ENCODE data around the gene LGALS9.

LGALS9 gene

DNA sequence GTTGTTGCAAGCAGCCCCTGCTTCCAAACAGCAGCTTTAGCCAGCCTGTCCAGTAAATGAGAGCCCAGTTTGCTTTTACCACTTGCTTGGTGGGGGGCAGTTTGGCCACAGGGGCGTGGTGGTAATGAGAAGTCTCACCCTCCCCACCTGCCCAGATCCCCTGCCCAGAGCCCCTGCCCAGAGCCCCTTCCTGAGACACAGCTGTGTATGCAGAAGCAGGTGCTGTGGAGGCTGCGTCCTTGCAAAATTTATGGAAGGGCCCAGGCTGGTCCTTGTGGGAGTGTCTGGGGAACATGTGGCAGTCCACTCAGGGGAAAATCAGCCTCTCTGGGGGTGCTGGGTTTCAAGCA, 27.6 kb upstream of the LGALS9 start:
- DNase-seq (ENCODE audit: low read depth in 2 of 2), result no peak

DNA sequence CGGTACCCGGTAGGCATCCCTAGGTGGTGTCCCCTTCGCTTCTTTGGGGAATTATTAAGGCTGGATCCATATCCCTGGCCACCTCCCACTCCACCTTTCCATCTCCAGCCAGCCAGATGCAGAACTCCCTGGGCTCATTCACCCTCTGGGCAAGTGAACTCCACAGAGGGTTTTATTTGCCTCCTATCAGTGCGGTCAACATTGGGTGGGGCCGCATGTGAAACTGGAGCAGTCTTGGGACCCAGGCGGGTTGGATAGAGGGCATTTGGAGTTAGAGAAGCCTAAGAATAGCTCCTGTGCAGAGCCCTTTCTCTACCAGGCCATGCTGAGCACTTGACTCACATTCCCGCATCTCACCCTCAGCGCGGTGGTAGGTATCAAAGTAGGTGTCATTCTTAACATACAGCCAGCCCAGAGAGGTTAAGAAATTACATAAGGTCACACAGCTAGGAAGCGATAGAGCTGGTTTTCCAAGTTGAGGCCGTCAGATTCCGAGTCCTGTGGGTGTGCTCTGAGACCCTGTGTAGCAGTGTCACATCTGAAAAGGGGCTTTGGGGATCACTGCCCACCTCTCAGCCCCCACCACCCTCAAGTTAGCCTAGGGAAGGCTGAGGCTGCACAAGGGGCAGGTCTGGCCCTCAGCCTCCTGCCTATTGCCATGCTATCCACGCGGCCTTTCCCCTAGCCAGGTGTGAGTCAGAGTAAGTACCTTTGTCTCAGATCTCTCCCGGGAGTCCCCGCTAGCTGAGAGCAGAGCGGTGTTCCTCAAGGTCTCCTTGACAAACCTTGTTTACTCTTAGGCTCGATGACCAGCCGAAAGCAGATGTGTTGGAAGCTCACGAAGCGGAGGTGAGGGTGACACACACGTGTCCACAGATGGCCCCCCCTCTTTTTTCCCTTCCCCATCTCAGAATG, 26.9 kb upstream of the LGALS9 start:
- no peak for DNase-seq (ENCODE audit: low read depth in 2 of 2)

DNA sequence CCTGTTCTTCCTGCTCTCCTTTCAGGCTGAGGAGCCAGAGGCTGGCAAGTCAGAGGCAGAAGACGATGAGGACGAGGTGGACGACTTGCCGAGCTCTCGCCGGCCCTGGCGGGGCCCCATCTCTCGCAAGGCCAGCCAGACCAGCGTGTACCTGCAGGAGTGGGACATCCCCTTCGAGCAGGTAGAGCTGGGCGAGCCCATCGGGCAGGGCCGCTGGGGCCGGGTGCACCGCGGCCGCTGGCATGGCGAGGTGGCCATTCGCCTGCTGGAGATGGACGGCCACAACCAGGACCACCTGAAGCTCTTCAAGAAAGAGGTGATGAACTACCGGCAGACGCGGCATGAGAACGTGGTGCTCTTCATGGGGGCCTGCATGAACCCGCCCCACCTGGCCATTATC, 25.6 kb upstream of the LGALS9 start:
- DNase-seq (ENCODE audit: low read depth in 2 of 2), result no peak

DNA sequence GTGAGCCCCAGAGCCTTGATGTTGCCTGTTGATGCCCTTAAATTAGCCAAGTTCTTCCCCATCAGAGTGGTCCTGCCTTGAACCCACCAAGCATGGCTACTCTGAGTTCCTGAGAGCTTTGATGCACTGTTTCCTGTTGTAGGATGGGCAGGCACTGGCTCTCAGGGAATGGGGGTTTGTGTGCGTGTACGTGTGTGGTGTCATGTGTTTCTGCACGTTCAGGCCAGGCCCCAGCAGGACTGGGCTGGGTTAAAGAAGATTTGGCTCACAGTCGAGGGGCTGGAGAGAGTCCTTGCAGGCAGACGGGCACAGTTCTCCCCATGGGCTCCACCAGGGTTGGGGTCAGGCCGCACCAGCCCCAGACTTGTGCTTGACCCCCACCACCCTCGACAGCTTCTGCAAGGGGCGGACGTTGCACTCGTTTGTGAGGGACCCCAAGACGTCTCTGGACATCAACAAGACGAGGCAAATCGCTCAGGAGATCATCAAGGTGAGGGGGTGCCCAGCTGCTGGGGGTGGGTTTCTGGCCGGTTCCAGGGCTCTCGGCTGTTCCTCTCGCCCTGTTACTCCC, 23.4 kb upstream of the LGALS9 start:
- no peak for DNase-seq (ENCODE audit: low read depth in 2 of 2)

DNA sequence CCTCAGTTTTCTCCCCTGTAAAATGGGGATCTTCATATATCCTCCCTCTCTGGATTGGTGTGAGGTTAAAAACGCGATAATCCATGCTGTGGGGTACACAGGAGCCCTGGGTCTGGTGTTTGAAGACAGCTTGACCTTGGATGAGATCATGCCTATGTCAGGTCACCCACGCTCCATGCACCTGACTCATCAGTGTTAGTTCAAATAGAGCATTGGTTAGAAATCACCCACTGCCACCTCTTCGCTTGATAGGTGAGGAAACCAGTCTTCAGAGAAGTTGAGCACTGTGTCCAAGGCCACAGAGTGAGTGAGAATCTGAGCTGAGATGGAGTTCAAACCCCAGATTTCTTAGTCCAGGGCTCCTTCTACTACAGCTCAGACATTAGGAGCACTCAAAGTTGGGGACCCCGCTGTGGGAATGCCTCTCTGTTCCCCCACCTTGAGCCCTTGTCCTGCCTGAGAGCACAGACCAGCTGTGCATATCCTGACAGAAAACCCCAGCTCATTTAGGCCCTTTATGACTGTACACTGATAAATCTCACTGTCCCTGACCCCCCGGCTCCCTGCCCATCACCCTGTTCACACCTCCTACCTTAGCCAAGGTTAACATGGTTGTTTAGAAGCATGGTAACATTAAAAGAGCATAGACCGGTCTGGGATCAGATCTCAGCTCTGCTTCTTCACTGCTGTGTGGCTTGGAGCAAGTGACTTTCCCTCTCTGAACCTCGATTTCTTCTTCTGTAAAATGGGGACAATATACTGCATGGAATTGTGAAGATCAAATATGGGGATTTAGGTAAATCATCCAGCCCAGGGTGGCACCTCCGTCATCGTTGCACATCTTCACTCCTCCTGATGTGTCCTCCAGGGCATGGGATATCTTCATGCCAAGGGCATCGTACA, 22.4 kb upstream of the LGALS9 start:
- DNase-seq (ENCODE audit: low read depth in 2 of 2), result peak in 1 of 2 donors; percentile 23

DNA sequence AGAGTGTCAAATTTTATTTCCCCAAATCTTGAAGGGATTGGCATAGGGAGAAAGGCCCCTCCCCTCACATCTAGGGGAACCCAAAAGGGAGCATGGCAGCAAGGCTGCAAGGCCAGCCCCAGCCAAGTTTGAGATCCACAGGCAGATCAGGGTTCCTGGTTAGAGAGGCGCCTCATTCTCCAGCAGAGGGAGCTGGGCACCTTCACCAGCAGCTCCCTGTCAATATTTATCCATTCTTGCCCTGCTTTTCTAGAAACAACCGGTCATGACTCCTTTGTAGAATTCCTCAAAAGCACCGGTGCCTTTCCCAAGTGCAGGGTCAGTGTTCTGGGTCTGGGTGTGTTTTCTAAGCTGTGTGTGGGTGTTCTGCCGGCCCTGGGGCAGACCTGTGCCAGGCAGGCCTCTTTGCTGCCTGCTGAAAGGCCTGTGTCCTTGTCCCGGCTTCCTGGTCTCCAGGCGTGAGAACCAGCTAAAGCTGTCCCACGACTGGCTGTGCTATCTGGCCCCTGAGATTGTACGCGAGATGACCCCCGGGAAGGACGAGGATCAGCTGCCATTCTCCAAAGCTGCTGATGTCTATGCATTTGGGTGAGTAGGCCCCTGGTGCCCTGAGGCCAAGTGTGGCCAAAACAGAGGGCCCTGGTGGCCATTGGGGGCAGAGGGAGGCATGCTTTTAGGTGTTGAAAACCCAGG, 21.2 kb upstream of the LGALS9 start:
- no peak for DNase-seq (ENCODE audit: low read depth in 2 of 2)

DNA sequence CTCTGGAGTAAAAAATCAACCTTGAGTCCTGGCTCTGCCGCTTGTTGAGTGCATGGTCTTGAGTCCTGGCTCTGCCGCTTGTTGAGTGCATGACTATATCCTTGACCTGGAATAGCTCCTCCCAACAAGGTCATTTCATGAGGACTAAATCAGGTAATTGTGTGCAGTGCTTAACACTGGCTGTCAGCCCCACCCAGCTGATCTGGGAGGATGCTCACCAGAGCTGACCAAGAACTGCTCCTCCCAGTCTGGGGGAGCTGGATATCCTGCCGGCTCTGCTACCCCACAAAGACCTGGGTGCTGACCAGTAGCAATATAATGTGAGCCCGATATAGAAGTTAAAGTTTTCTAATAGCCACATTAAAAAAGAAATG, 20.7 kb upstream of the LGALS9 start:
- DNase-seq (ENCODE audit: low read depth in 2 of 2), result no peak

DNA sequence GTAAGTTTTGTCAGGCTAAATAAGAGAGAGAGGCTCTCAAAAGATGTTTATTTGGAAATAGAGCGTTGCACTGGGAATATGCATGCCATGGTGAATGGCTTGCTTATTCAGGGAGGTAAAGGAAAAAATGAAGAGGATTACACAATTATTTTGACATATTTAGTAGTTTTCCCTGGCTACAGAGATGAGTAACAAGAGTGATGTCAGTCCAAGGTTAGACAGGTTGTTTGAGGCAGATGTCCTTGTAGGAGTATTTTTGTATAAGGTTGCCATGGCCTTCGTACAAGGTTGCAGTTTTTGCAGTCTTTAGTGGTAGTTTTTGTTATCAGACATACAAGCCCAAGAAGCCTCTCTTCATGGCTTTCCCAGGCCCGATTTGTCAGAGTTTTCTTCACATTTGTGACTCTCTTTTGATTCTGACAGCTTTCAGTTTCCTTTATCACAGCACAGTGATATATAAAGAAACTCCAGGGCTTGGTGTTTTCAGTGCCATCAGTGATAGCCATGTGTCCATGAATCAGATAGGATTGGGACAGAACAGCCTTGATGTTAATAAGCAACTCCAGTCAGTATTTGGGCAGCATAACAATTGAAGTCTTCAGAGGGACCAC, 18.7 kb upstream of the LGALS9 start:
- DNase-seq (ENCODE audit: low read depth in 2 of 2), result no peak

DNA sequence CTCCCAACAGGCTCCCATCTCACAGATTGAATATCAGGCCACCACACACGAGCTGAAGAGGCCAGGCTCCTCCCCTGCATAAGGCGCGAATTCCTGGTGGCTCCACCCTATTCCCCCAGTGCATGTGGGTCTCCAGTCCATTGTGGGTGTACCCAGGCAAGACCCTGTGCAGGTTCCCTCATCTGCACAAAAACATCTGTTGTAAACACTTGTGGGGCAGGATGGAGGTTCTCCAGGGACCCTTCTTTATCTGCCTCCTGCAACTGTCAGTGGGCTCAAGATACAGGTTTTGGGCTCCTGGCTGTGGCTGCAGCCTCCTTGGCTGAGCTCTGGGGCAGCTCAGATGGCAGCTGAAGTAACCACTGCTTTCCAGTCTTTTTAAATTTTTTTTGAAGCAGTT, 17.6 kb upstream of the LGALS9 start:
- no peak for DNase-seq (ENCODE audit: low read depth in 2 of 2)

DNA sequence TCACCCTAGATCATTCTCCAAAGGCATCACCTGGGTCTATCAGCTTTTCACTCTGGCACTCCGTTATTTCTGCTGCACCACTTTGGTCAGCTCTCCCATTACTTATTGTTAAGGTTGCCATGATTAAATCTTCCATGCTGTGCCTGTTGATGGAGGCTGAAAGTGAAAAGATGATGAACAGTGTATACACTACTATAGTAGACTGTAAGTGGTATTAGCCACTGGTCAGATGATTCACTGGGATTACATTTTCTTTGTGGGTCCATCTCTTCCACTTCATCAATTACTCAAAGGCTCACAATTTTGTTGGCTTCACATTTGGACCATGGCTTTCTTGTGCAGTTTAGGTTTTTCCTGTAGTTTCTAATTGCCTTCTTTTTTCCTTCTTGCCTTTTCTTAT, 15.9 kb upstream of the LGALS9 start:
- DNase-seq (ENCODE audit: low read depth in 2 of 2), result no peak

DNA sequence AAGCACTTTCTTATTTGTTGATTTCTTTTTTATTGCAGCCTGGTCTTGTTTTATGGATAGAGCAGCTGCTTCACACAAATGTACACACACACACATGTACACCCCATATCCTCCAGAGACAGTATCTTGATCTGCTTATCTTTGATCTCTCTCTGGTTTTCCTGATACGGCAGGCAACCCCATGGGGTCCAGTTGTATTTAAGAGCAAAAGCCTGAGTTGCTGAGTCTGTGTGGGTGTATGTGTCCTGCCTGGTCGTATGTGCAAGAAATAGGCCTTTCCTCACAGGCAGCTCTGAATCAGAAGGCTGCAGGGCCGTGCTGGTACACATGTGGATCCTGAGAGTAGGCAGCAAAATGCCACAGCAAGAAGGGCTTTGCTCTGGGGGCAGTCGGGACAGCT, 14.6 kb upstream of the LGALS9 start:
- no peak for DNase-seq (ENCODE audit: low read depth in 2 of 2)

DNA sequence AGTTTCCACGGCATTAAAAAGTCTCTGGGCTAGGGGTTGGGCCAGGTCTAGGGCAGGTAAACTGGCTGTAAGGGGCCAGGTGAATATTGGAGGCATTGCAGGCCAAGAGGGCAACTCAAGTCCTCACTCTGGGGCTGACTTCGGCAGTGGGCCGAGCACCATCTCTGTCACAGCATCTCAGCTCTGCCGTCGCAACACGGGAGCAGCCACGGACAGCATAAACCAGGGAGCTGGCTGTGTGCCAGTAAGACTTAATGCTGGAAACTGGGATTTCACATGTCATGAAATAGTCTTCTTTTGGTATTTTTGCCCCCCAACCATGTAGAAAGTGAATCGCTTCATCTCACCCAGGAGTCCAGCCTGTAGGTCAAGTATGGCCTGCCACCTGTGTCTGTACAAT, 12.6 kb upstream of the LGALS9 start:
- DNase-seq (ENCODE audit: low read depth in 2 of 2), result no peak

DNA sequence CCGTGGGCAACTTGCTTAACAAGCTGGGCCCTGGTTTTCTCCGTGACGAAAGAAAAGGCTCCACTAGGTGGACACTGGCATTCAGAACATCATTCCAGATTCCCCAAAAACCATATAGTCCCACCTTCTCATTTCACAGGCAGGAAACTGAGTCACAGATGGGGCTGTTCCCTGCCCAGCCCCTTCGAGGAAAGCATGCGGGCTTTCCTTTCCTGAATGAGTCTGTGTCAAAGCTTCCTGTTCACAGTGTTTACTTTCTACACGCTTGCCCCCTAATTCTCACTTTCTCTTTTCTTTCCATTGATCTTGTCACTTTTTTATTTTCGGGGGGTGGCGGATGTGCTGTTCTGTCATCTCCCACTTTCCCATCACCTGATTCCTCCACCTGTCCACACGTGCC, 10.3 kb upstream of the LGALS9 start:
- no peak for DNase-seq (ENCODE audit: low read depth in 2 of 2)

DNA sequence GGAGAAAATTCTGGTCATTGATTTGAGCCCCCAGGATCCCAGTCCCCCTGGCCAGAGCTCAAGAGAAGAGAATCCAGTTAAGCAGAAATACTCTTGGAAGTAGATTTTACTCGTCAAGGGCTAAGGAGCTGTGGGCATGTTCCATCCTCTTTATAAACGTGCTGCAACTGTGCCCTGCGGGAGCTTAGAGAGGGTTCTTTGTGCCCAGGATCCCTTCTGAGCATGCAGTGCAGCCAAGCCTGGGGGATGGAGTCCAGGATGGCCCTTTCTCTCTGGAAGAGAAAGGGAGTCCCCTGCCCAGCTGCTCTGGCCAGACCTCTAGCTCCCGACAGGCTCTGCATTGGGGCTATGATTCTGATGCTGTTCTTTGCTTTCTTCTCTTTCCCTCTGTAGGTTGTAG, 9.5 kb upstream of the LGALS9 start:
- no peak for DNase-seq (ENCODE audit: low read depth in 2 of 2)

DNA sequence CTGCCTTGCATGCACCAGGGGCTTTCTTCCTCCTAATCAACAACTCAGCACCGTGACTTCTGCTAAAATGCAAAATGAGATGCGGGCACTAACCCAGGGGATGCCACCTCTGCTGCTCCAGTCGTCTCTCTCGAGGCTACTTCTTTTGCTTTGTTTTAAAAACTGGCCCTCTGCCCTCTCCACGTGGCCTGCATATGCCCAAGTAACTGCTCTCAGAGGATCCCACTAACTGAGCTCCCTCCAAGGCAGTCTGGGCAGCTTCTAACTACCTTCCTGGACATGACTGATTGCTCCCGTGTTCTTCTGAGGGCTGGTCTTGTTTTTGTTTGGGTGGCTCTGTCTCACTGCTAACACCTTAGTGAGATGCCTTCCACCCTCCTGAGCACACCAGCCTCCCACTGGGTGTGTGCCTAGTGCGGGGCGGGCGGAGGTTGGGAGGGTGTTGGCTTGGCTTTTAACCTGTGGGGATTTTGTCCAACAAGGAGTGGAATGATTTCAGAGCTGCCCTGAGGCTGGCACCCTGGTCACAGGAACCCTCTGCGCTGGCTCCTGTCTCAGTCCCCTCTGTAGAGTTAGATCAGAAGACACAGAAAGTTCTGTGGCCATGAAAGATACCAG, 8.9 kb upstream of the LGALS9 start:
- DNase-seq (ENCODE audit: low read depth in 2 of 2), result no peak

DNA sequence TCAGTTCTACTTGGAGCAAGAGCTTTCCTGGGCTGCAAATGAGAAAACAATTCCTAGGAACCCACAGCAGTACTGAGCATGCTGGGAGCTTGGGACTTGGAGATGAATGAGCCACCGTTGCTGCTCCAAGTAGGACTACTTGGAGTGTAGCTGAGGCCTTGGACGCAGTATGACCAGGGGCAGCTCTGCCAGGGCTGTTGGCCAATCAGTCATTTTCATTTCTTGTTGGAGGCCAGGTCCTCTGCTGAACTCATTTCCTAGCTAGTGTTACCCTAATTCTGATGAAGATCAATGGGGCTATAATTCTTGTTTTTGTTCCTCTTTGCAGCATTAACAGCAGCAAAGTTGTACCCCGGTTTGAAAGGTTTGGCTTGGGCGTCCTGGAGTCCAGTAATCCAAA, 8.0 kb upstream of the LGALS9 start:
- DNase-seq (ENCODE audit: low read depth in 2 of 2), result no peak

DNA sequence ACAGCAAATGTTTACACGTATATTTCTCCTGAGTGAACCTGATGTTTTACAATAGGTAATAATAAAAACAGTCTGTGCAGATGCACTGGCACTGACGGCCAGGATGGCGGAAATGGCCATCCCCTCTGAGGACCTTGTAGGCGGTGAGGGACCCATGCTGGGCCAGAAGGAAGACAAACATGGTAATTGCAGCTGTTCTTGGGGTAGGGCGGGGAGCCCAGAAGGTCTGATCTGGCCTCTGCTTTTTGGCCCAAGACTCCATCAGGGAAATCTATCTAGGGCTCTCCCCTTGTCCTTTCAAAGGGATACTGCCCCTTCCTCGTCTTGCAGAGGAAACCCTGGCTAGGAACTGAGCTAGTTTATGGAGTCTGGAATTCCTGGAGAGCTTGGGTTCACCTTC, 7.4 kb upstream of the LGALS9 start:
- no peak for DNase-seq (ENCODE audit: low read depth in 2 of 2)

DNA sequence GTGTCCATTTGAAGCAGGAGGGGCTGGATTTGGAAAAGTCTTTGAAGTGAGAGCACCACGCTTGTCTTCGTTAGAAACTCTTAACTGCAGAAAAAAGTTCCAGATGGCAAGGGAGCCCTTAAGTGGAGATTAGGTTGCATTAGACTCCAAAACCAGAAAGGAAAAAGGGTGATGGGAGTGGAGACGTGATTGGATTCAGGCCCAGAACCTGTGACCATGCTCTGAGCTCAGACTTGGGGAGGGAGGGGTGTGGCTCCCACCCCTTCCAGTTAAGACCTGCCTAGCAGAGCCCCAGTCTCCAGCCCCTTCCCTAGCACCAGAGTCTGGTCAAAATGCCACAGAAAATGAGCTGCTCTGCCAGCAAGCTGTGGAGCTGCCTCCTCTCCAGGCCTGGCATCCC, 6.4 kb upstream of the LGALS9 start:
- DNase-seq (ENCODE audit: low read depth in 2 of 2), result no peak

DNA sequence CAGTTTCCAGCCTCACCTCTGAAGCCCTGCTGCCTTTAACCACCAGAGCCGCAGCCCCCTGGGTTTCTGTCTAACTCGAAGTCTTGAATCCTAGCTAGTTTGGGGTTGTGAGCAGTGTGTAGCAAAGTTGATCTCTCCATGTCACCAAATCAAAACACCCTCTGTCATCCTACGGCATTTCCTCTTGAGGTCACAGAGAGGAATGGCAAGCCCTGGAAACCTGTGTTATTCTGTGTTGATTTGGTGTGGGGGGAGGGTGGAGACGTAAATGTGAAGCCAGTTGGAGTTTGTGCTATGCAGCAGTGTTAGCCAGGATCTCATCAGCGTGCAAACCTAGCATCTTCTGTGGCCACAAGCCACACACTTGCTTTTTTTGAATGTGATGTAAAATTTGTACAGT, 5.1 kb upstream of the LGALS9 start:
- no peak for DNase-seq (ENCODE audit: low read depth in 2 of 2)

DNA sequence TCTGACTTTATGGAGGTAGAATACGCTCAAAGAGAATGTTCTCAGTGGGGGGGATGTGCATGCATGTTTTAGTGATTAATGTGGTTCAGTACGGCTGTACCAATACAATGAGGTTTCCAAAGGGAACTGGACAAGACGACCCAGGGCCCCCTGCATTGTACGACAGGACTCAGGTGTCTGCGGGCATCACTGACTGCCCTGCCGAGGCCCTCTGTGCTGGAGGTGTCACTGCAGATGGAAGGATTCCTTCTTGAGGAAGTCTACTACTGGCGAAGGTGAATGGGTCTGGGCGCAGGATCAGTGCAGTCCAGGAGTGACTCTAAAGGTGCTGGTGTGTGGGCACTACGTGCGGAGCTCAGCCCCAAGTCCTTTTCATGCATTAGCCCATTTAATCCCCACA, 3.5 kb upstream of the LGALS9 start:
- DNase-seq (ENCODE audit: low read depth in 2 of 2), result no peak

DNA sequence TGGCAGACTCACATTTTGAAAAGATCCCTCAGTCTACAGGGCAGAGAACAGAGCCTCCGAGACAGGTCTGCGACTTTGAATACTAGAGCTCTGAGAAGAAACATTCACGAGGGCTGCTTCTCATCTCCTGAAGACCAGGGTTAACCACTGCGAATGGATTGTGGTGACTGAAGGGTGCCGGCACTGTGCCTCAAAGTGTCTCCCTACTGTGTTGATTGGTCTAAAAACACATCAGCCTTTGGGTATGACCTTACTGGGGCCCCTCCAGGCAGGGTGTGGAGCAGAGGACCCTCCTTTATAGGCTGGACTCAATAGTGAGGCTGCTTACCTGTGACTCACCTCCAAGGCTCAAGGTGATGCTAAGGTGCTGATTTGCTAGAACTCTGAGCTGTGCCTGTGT, 2.6 kb upstream of the LGALS9 start:
- no peak for DNase-seq (ENCODE audit: low read depth in 2 of 2)

Measured in stimulated activated CD8-positive, alpha-beta memory T cell treated with anti-CD3 and anti-CD28 coated beads, Interleukin-15, amount 100 ng/mL, for 48 hours (primary cell).